Measurements from ENCODE around the gene PLXNB2.
A peak's percentile ranks its signal among the peaks of the same experiment; 100 is the strongest.
"Not testable (repeated sequence)": the region's sequence is repeated elsewhere in the genome, so short reads cannot be mapped to it uniquely, and the experiment has no call there.

PLXNB2 gene

GRCh38 chr22:50278461-50278860 is 29.0 kb downstream of the PLXNB2 start:
- no peak for DNase-seq

- DNase-seq, result no peak
These were observed 29.7 kb downstream of the PLXNB2 start for GRCh38 chr22:50277761-50278160.

GRCh38 chr22:50276143-50276542 is 31.3 kb downstream of the PLXNB2 start:
- no peak for DNase-seq

DNA sequence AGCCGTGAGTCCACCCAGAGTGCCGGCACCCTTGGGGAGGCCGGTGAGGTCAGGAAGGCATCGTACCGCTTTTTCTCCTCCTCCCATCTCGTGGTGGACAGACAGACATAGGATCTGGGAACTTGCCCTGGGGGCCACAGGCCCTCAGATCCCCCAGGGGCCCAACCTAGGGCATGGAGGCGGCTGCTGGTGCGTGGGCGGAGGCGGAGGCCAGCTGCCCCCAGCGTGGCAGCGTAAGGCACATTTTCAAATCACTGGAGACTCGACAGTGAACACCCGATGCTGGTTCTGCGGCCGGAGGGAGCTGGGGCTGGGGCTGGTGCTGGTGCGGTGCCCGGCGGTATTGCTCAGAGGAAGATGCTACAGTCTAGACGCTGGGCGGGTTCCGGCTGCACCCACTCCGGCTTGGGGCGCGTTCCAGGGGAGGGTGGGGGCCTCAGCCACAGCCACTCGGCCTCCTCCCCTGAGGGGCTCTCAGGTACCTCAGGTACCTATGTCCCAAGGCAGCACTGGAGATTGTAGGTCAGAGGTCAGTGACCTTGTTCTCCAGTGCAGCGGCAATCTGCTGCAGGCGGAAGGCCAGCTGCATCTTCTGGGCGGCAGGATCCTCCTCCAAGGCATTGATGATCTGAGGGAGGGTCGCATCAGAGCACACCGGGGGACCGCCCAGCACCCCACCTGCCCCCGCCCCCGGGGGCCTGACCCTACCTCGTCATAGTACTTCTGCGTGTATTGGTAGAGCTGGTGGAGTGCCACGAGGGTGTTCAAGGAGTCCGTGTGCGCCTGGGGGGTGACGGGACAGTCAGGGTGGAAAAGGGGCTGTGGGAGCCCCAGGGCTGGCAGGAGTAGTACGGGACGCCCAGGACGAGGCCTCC is 32.0 kb downstream of the PLXNB2 start:
- DNase-seq, result no peak

DNA sequence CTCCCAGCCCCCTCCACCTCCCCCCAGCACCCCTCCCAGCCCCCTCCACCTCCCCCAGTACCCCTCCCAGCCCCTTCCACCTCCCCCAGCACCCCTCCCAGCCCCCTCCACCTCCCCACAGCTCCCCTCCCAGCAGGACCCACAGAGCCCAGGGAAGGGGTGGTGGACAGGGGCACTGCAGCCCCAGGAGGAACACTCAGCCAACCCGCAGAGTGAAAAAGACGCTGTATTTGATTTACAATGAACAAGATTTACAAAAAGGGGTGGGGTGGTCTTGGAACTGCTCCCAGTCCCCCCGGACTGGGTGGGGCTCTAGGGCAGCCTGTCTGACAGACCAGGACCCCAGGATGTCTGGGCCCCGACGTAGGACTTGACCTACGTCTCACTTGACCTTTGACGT is 32.7 kb downstream of the PLXNB2 start:
- DNase-seq, result no peak

DNA sequence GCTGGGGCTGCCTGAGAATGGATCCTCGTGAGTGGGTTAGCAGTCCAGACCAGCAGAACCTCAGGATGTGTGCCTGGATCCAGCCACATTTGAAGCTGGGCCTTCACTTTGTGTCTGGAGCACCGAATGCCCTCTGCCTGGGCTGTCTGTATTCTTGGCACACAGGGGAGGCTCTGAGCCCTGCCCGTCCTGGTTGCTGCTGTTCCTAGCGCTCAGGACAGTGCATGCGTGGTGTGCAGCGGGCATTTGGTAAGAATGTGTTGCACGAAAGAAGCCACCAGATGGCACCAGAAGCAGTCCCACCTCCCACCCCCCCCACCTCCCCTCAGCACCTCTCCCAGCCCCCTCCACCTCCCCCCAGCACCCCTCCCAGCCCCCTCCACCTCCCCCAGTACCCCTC is 33.1 kb downstream of the PLXNB2 start:
- peak; percentile 43 to 50 for DNase-seq

DNA sequence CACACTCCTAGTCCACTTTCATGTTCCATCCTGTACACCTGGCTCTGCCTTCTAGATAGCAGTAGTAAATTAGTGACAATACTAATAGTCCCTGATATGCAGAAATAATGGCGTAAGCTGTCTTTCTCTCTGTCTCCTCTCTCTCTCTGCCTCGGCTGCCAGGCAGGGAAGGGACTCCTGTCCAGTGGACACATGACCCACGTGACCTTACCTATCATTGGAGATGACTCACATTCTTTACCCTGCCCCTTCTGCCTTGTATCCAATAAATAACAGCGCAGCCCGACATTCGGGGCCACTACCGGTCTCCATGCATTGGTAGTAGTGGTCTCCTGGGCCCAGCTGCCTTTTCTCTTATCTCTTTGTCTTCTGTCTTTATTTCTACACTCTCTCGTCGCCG is 33.7 kb downstream of the PLXNB2 start:
- not testable (repeated sequence) for DNase-seq

DNA sequence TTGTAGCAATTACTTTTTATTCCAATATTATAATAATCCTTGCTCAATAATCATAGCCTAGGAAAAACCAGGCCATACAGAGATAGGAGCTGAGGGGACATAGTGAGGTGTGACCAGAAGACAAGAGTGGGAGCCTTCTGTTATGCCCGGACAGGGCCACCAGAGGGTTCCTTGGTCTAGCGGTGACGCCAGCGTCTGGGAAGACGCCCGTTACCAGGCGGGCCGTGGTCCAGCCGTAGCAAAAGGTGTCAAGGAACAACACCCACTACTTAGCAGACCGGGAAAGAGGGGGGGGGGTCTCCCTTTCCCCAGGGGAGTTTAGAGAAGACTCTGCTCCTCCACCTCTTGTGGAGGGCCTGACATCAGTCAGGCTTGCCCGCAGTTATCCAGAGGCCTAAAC is 34.1 kb downstream of the PLXNB2 start:
- not testable (repeated sequence) for DNase-seq

DNA sequence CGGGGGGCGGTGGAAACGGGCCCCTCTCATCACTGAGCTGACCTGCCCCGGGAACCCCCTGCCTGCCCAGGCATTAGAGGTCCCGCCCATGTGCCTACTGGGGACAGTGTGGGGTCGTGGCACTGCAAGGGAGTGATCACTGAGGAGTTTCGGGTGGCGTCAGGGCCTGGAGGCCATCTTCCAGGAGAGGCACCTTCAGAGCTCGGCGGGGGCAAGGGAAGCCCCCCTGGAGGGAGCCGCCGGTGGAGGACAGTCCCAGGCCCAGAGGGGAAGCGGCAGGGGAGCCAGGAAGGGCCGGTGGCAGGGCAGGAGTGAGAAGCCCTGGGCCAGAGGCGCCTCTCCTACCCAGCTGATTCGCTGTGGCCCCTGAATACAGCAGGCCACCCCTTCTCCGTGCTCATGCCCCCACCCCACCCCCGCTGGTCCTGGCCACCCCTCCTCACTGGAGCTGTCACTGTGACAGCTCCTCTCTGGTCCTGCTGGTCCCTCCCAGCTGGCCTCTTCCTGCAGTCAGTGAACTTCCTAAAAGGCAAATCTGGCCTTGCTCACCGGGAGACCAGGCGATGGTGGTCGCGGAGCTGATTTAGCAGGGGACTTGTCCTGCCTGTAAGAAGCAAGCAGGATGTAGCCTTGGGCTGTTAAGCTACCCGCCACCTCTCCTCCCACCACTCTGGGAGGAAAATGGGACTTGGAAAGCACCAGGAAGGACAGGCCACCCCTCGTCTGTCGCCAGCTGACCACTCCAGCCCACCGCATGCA is 35.2 kb downstream of the PLXNB2 start:
- DNase-seq, result no peak

GRCh38 chr22:50271519-50271970 is 35.9 kb downstream of the PLXNB2 start:
- DNase-seq, result peak; percentile 52 to 65

DNA sequence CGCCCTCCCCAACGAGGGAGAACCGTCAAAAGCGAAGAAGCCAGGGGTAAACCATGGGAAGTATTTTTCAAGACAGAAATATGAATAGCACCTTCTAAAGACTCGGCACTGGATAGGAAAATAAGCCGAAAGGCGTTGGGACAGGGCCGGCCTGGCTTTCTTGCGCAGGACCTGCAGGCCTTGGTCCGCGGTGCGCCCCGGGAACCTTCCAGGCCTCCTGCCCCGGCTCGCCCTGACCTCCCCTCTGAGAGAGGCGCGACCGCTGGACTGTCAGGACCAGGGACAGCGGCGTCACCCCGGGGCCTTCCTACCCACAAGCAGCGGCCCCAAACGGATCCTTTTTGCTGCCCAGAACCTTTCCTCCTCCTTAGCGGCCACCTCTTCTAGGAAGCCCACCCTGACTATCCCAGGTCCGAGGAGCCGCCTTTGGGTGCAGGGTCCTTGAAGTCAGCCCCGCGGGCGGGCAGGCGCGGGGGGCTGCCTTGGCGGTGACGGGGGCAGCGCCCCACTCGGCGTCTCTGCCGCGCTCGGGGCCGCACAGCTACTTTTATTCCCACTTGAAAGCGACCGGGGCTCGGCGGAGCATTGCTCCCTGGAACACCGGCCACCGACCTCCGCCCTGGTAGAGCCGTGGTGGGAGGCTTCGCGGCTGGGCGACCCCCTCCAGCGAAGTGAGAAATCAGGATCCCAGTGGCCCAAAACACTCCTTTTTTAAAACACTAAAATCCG is 36.6 kb downstream of the PLXNB2 start:
- no peak for DNase-seq

GRCh38 chr22:50269970-50270665 is 37.3 kb downstream of the PLXNB2 start, which contains the start of gene MAPK11:
TSS of gene MAPK11 (minus strand) at chr22:50270380. CDS start at chr22:50270292, 88 bp downstream.
- peak; percentile 23 to 43 for DNase-seq

DNA sequence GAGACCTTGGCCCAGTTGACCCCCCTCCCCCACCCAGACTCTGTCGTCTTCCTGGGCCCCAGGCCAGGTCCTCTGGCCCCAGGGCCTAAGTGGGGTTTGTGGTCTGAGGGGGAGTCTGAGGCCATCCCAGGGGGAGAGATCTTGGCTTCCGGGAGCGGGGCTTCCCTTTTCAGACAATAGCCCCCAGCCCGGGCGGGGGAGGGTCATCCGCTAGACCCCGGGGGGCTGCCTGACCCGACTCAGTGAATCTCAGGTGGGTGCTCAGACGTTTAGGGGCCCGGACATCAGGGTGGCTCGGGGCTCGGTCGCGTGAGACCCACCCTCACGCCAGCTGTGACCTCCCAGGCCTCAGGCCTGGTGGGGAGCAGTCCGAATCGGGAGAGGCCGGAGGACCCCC is 37.9 kb downstream of the PLXNB2 start:
- DNase-seq, result no peak

DNA sequence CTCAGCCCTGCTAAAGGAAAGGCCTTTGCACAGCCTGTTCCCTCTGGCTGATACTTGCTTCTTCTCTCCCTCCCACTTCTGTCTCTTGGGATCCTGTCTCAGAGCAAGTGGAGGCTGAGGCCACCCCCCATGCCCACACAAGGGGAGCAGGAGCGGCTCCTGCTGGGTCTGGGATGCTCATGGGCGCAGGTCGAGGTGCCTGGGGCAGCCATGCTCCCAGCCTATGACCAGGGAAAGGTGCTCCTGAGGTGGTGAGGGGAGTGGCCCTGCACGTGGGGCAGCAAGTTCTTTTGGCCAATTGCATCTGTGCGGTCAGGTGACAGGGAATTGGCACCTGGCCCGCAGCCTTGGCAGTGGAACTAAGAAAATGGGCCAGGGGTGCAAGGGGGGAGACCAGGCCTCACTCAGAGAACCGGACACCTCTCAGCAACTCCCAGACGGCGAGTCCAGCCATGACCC is 38.8 kb downstream of the PLXNB2 start:
- DNase-seq, result peak in 1 of 2 experiments; percentile 14

GRCh38 chr22:50267591-50268390 is 39.7 kb downstream of the PLXNB2 start:
- DNase-seq, result no peak

- no peak for DNase-seq
These were observed 40.5 kb downstream of the PLXNB2 start for GRCh38 chr22:50266994-50267393.

- no peak for DNase-seq
These were observed 42.3 kb downstream of the PLXNB2 start for GRCh38 chr22:50264946-50265669.

DNA sequence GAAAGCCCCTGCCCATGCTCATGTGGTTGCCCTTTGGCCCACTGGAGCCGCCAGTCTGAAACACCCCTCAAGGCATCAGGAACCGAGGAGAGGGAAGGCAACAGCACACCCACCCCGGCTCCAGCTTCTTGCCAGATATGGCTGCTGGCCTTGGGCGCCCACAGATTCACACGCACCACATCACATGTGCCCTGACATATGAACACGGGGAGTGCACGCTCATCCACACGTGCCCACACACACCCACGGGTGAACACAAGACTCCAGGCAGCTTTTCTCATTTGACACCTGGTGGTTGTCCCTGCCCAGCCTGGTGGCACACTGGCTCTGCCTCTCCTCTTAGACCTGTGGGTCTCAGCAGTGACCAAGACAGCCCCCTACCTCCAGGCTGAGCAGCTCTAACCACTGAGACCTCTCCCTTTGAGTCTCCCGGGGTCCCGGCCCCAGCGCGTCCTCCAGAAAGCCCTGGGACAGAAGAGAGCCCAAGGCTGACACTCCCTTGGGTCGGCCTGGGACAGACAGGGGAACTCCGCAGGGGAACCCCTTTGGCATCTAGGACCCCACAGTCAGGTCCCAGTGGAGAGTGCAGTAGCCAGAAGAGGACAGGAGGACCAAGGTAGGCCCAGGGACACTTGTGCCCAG is 43.2 kb downstream of the PLXNB2 start:
- no peak for DNase-seq

DNA sequence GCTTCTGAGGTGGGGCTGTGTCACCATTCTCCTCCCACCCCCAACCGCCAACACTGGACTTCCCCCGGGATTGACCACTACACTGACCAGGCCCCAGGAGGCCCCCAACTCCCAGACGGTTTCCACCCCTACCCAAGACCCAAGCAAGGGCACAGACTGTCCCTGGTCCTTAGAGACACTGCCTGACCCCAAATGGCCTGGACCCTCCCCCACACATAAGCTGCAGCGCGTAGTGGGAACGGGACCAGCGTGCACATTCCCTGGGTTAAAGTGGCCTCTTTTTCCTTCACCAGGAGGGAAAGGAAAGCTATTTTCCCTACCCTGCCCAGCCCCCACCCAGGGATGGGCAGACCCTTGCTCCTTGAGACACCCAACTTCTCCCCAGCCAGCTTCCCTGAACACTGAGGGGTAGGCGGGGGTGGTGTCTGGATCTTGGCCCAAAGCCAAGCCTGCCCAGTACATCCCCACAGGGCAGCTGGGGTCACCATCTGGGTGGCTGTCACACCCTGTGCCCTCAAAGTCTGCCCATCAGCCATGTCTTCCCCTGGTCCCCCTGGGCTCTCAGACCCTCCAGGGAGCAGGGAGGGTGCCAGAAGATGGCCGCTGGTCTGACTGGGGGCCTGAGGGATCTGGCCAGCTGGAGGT is 44.4 kb downstream of the PLXNB2 start:
- no peak for DNase-seq

DNA sequence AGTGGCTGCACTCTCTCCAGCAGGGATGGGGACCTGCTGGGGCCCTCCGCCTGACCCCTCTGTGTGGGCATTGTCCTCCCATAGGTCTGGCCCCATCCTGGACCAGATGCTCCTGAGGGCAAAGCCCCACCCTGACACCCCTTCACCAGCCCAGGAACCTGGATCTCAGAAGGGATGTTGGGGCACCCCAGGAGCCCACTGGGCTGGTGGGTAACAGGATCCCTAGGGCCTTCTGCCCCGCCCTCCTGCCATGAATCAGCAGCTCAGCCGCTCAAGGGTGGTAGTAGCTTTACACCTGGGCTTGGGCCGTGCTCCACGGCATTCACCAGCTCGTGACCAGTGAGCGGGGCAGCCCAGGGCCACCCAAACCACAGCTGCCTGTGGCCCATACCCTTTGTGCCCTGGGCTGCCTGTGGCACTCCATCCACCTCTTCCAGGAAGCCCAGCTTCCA is 45.0 kb downstream of the PLXNB2 start:
- no peak for DNase-seq

Measured in NCI-H2081 (cell line).